ENCODE results near the gene CTNNBL1. TPM values are rescaled to one million over a fixed set of nuclear protein-coding genes. Genes with fewer than 3 reads are reported as not detected.
"Not testable (repeated sequence)": the region's sequence is repeated elsewhere in the genome, so short reads cannot be mapped to it uniquely, and the experiment has no call there.

CTNNBL1 gene
- total and polyA plus RNA-seq, 4 donors: 27.7 to 41.9 (median 38.2) TPM

- Histone ChIP-seq H3K27me3 (ENCODE audit: control insufficient read depth, insufficient read depth, low read length) (no peaks in the 10 kb centered on the region), H3K4me1 (ENCODE audit: control insufficient read depth, insufficient read depth, low read length) (no peaks in the 10 kb centered on the region), H3K9me3 (ENCODE audit: control insufficient read depth, insufficient read depth, low read length) (no peaks in the 10 kb centered on the region), H3K4me3 (ENCODE audit: low read depth, low read length) (no peak overlapping the region), H3K36me3 (ENCODE audit: control insufficient read depth, insufficient read depth, low read length) (no peaks in the 10 kb centered on the region), H3K27ac (ENCODE audit: low read depth, low read length) (no peak overlapping the region)
- peak in 1 of 6 donors; percentile 54 for DNase-seq (ENCODE audit: low read depth in 4 of 6, low spot score in 6 of 6)
- WGBS (ENCODE audit: insufficient coverage): 38% methylated on average over 1 of the region's 4 CpGs
Measured at GRCh38 chr20:37688093-37688492, 5.7 kb upstream of the CTNNBL1 start.

- DNase-seq (ENCODE audit: low read depth in 4 of 6, low spot score in 6 of 6): no peak
- 80% methylated on average over 2 of the region's 5 CpGs for WGBS (ENCODE audit: insufficient coverage)
- H3K4me3 ChIP-seq (ENCODE audit: low read depth, low read length): no peak overlapping the region
- H3K27me3 ChIP-seq (ENCODE audit: control insufficient read depth, insufficient read depth, low read length): no peaks in the 10 kb centered on the region
- peaks cover 2% of the 10 kb centered on the region for H3K36me3 ChIP-seq (ENCODE audit: control insufficient read depth, insufficient read depth, low read length)
- H3K9me3 ChIP-seq (ENCODE audit: control insufficient read depth, insufficient read depth, low read length): no peaks in the 10 kb centered on the region
- no peak overlapping the region for H3K27ac ChIP-seq (ENCODE audit: low read depth, low read length)
- H3K4me1 ChIP-seq (ENCODE audit: control insufficient read depth, insufficient read depth, low read length): peaks cover 8% of the 10 kb centered on the region
Measured at GRCh38 chr20:37690626-37691369, 3.0 kb upstream of the CTNNBL1 start.

DNA sequence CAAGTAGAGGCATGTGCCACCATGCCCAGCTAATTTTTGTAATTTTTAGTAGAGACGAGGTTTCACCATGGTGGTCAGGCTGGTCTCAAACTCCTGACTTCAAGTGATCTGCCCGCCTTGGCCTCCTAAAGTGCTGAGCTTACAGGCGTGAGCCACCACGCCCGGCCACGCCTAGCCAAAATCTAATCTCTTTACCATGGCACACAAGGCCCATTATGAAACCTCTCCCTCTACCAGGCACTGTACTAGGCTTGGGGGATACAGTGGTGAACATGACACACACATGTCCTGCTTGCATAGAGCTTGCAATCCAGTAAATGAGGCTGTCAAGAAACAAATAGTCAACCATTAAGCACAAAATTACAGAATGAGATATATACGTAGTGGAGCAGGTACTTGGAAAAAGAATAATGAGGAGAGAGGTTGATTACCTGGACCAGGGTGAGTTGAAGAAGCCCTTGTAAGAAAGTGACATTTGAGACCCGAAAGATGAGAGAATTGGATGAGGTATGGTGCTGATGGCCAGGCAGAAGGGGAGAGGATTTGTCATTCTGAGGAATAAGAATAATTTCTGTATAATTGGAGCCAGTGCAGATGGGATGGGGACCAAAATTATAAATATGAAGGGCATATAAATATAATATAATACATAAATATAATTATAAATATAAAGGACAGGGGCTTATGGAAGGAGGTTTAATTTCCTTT, 1.2 kb upstream of the CTNNBL1 start:
- 100% methylated on average over 2 of the region's 8 CpGs for WGBS (ENCODE audit: insufficient coverage)
- Histone ChIP-seq H3K9me3 (ENCODE audit: control insufficient read depth, insufficient read depth, low read length) (no peaks in the 10 kb centered on the region), H3K4me3 (ENCODE audit: low read depth, low read length) (no peak overlapping the region), H3K27me3 (ENCODE audit: control insufficient read depth, insufficient read depth, low read length) (no peaks in the 10 kb centered on the region), H3K4me1 (ENCODE audit: control insufficient read depth, insufficient read depth, low read length) (peaks cover 8% of the 10 kb centered on the region), H3K36me3 (ENCODE audit: control insufficient read depth, insufficient read depth, low read length) (peaks cover 2% of the 10 kb centered on the region), H3K27ac (ENCODE audit: low read depth, low read length) (no peak overlapping the region)
- DNase-seq (ENCODE audit: low read depth in 4 of 6, low spot score in 6 of 6): no peak

- Histone ChIP-seq H3K27ac (ENCODE audit: low read depth, low read length) (no peak overlapping the region), H3K9me3 (ENCODE audit: control insufficient read depth, insufficient read depth, low read length) (no peaks in the 10 kb centered on the region), H3K27me3 (ENCODE audit: control insufficient read depth, insufficient read depth, low read length) (no peaks in the 10 kb centered on the region), H3K4me1 (ENCODE audit: control insufficient read depth, insufficient read depth, low read length) (peaks cover 8% of the 10 kb centered on the region), H3K36me3 (ENCODE audit: control insufficient read depth, insufficient read depth, low read length) (peaks cover 2% of the 10 kb centered on the region), H3K4me3 (ENCODE audit: low read depth, low read length) (peak overlapping the region; percentile 91)
- no peak for DNase-seq (ENCODE audit: low read depth in 4 of 6, low spot score in 6 of 6)
- WGBS (ENCODE audit: insufficient coverage): 61% methylated on average over 2 of the region's 2 CpGs
Measured at GRCh38 chr20:37693242-37693634, 592 bp upstream of the CTNNBL1 start.

- Histone ChIP-seq H3K27ac (ENCODE audit: low read depth, low read length) (no peak overlapping the region), H3K27me3 (ENCODE audit: control insufficient read depth, insufficient read depth, low read length) (no peaks in the 10 kb centered on the region), H3K4me3 (ENCODE audit: low read depth, low read length) (no peak overlapping the region), H3K4me1 (ENCODE audit: control insufficient read depth, insufficient read depth, low read length) (peaks cover 8% of the 10 kb centered on the region), H3K9me3 (ENCODE audit: control insufficient read depth, insufficient read depth, low read length) (no peaks in the 10 kb centered on the region), H3K36me3 (ENCODE audit: control insufficient read depth, insufficient read depth, low read length) (peaks cover 2% of the 10 kb centered on the region)
- no peak for DNase-seq (ENCODE audit: low read depth in 4 of 6, low spot score in 6 of 6)
- WGBS (ENCODE audit: insufficient coverage): no CpG with 5 or more reads among the region's 3 CpGs
Measured at GRCh38 chr20:37695684-37696342, 2.0 kb downstream of the CTNNBL1 start.

- 100% methylated on average over 1 of the region's 4 CpGs for WGBS (ENCODE audit: insufficient coverage)
- H3K4me1 ChIP-seq (ENCODE audit: control insufficient read depth, insufficient read depth, low read length): peaks cover 8% of the 10 kb centered on the region
- no peak overlapping the region for H3K27ac ChIP-seq (ENCODE audit: low read depth, low read length)
Measured at GRCh38 chr20:37697314-37697713, 3.5 kb downstream of the CTNNBL1 start.

DNA sequence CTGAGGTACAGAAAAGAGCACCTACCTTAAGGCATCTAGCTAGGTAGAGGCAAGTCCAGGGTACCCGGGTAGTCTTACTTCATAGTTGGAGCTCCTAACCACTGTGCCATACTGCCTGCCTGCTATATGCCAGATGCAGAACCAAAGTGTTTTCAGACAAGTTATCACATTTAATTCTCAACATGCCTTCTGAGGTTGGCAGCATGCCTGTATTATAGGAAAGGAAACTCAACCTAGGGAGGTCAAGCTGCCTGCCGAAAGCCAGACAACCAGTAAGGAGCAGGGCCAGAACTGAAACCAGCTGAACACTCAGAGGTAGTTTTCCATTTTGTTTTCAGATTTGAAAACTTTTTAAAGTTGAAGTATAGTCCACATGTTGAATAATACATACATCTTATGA, 5.4 kb downstream of the CTNNBL1 start:
- DNase-seq (ENCODE audit: low read depth in 4 of 6, low spot score in 6 of 6): no peak
- Histone ChIP-seq H3K36me3 (ENCODE audit: control insufficient read depth, insufficient read depth, low read length) (no peaks in the 10 kb centered on the region), H3K27me3 (ENCODE audit: control insufficient read depth, insufficient read depth, low read length) (no peaks in the 10 kb centered on the region), H3K4me1 (ENCODE audit: control insufficient read depth, insufficient read depth, low read length) (peaks cover 7% of the 10 kb centered on the region), H3K9me3 (ENCODE audit: control insufficient read depth, insufficient read depth, low read length) (no peaks in the 10 kb centered on the region), H3K27ac (ENCODE audit: low read depth, low read length) (no peak overlapping the region), H3K4me3 (ENCODE audit: low read depth, low read length) (no peak overlapping the region)
- WGBS (ENCODE audit: insufficient coverage): 100% methylated on average over 1 of the region's 2 CpGs

More at GRCh38 chr20:37697314-37697713, 3.5 kb downstream of the CTNNBL1 start:
- no peaks in the 10 kb centered on the region for H3K27me3 ChIP-seq (ENCODE audit: control insufficient read depth, insufficient read depth, low read length)
- no peak overlapping the region for H3K4me3 ChIP-seq (ENCODE audit: low read depth, low read length)
- peaks cover 2% of the 10 kb centered on the region for H3K36me3 ChIP-seq (ENCODE audit: control insufficient read depth, insufficient read depth, low read length)
- no peaks in the 10 kb centered on the region for H3K9me3 ChIP-seq (ENCODE audit: control insufficient read depth, insufficient read depth, low read length)
- no peak for DNase-seq (ENCODE audit: low read depth in 4 of 6, low spot score in 6 of 6)

- 93% methylated on average over 2 of the region's 4 CpGs for WGBS (ENCODE audit: insufficient coverage)
- H3K4me1 ChIP-seq (ENCODE audit: control insufficient read depth, insufficient read depth, low read length): no peaks in the 10 kb centered on the region
- DNase-seq (ENCODE audit: low read depth in 4 of 6, low spot score in 6 of 6): peak in 1 of 6 donors; percentile 70
Measured at GRCh38 chr20:37700301-37700700, 6.5 kb downstream of the CTNNBL1 start.

DNA sequence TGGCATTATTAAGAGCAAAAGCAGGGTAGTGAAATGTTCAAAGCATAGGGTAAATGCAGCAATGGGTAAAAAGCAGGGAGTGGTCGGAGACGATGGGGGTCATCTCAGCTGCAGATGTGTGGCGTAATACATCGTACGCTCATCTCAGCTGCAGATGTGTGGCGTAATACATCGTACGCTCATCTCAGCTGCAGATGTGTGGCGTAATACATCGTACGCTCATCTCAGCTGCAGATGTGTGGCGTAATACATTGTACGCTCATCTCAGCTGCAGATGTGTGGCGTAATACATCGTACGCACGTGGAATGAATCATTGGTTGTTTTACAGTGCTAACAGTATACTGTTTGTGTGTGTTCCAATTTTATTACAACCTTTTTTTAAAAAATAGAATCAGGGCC, 7.8 kb downstream of the CTNNBL1 start:
- 98% methylated on average over 8 of the region's 17 CpGs for WGBS (ENCODE audit: insufficient coverage)
- not testable (repeated sequence) for H3K9me3 ChIP-seq (ENCODE audit: control insufficient read depth, insufficient read depth, low read length); H3K4me1 ChIP-seq (ENCODE audit: control insufficient read depth, insufficient read depth, low read length); DNase-seq (ENCODE audit: low read depth in 4 of 6, low spot score in 6 of 6); H3K27me3 ChIP-seq (ENCODE audit: control insufficient read depth, insufficient read depth, low read length); H3K4me3 ChIP-seq (ENCODE audit: low read depth, low read length); H3K27ac ChIP-seq (ENCODE audit: low read depth, low read length); H3K36me3 ChIP-seq (ENCODE audit: control insufficient read depth, insufficient read depth, low read length)

More at GRCh38 chr20:37700301-37700700, 6.5 kb downstream of the CTNNBL1 start:
- no peaks in the 10 kb centered on the region for H3K9me3 ChIP-seq (ENCODE audit: control insufficient read depth, insufficient read depth, low read length)
- H3K36me3 ChIP-seq (ENCODE audit: control insufficient read depth, insufficient read depth, low read length): no peaks in the 10 kb centered on the region
- no peak overlapping the region for H3K4me3 ChIP-seq (ENCODE audit: low read depth, low read length)
- H3K27ac ChIP-seq (ENCODE audit: low read depth, low read length): no peak overlapping the region
- H3K27me3 ChIP-seq (ENCODE audit: control insufficient read depth, insufficient read depth, low read length): no peaks in the 10 kb centered on the region

Measured in spinal cord (tissue), 10 donors.